ENCODE data around the gene TMEM239.
"Not testable (repeated sequence)": the region's sequence is repeated elsewhere in the genome, so short reads cannot be mapped to it uniquely, and the experiment has no call there.

The TMEM239 gene

GRCh38 chr20:2799688-2800520, 16.3 kb upstream of the TMEM239 start:
- peak; percentile 46 for DNase-seq (ENCODE audit: low spot score)

GRCh38 chr20:2800521-2801285, 15.5 kb upstream of the TMEM239 start, which contains the start of gene CPXM1:
TSS of gene CPXM1 (minus strand) at chr20:2800627. CDS start at chr20:2800572, 55 bp downstream.
- no peak for DNase-seq (ENCODE audit: low spot score)

- DNase-seq (ENCODE audit: low spot score), result no peak
Observed at GRCh38 chr20:2801286-2801728, 14.9 kb upstream of the TMEM239 start.

GRCh38 chr20:2804041-2804828, 11.9 kb upstream of the TMEM239 start:
- DNase-seq (ENCODE audit: low spot score), result no peak

GRCh38 chr20:2804852-2805688, 11.1 kb upstream of the TMEM239 start:
- DNase-seq (ENCODE audit: low spot score), result no peak

- no peak for DNase-seq (ENCODE audit: low spot score)
Observed at GRCh38 chr20:2805689-2806350, 10.3 kb upstream of the TMEM239 start.

- no peak for DNase-seq (ENCODE audit: low spot score)
Observed at GRCh38 chr20:2806351-2806701, 9.8 kb upstream of the TMEM239 start.

GRCh38 chr20:2807019-2807418, 9.1 kb upstream of the TMEM239 start:
- DNase-seq (ENCODE audit: low spot score), result no peak

- not testable (repeated sequence) for DNase-seq (ENCODE audit: low spot score)
Observed at GRCh38 chr20:2807929-2808328, 8.2 kb upstream of the TMEM239 start.

- no peak for DNase-seq (ENCODE audit: low spot score)
Observed at GRCh38 chr20:2809690-2810089, 6.5 kb upstream of the TMEM239 start.

GRCh38 chr20:2812189-2812588, 4.0 kb upstream of the TMEM239 start:
- no peak for DNase-seq (ENCODE audit: low spot score)

- DNase-seq (ENCODE audit: low spot score), result no peak
Observed at GRCh38 chr20:2814076-2814475, 2.1 kb upstream of the TMEM239 start.

GRCh38 chr20:2814587-2815051, 1.5 kb upstream of the TMEM239 start, which contains the start of gene C20orf141:
TSS of gene C20orf141 (plus strand) at chr20:2814987. CDS start at chr20:2815185, 198 bp downstream.
- DNase-seq (ENCODE audit: low spot score), result no peak

- no peak for DNase-seq (ENCODE audit: low spot score)
Observed at GRCh38 chr20:2815242-2815900, 793 bp upstream of the TMEM239 start.

- no peak for DNase-seq (ENCODE audit: low spot score)
Observed at GRCh38 chr20:2816583-2817340, 598 bp downstream of the TMEM239 start.

- no peak for DNase-seq (ENCODE audit: low spot score)
Observed at GRCh38 chr20:2817341-2817726, 1.2 kb downstream of the TMEM239 start.

GRCh38 chr20:2817891-2818595, 1.9 kb downstream of the TMEM239 start:
- DNase-seq (ENCODE audit: low spot score), result no peak

- DNase-seq (ENCODE audit: low spot score), result no peak
Observed at GRCh38 chr20:2820084-2820895, 4.1 kb downstream of the TMEM239 start.

All from D341Med (cell line).